T-cell (primary cell): ENCODE results near the gene KRTAP10-3. TPM values are rescaled to one million over a fixed set of nuclear protein-coding genes. Genes with fewer than 3 reads are reported as not detected.
"Not testable (repeated sequence)": the region's sequence is repeated elsewhere in the genome, so short reads cannot be mapped to it uniquely, and the experiment has no call there.

Experiments
- ATAC-seq, 4 experiments: fragments of 200-7000 bp in 3 of 4; fragments of 150-1000 bp in 1 of 4; cut with Tn5 transposase; replicated peaks in 1 of 4; 1 replicate in 3 of 4; 2 replicates in 1 of 4; pipeline ENCODE4 v1.10.0; 2021; ENCODE audit warnings: moderate library complexity in 3 of 4, mild to moderate bottlenecking in 2 of 4, moderate number of reproducible peaks in 1 of 4
- CTCF ChIA-PET, 2 donors: fragments of 300-600 bp; sonication (Branson Sonifier 250); formaldehyde crosslinking; loops; one replicate each; lab custom pipeline; 2022; ENCODE audit warnings: antibody characterized with exemption in 2 of 2; lab: Charles Lee
- POLR2A ChIA-PET, 2 donors: fragments of 300-600 bp; sonication (Branson Sonifier 250); formaldehyde crosslinking; loops; one replicate each; lab custom pipeline; 2022; ENCODE audit warnings: antibody characterized with exemption in 2 of 2; lab: Charles Lee
- DNase-seq, 35 experiments: peaks; one replicate each; pipeline versions ENCODE4 v3.0.0 to v3.0.0-alpha.2; 2013 to 2023
- H3K27ac ChIP-seq: one replicate; pipeline ENCODE4 v1.5.1; 2013; ENCODE audit warnings: low read length
- H3K27me3 ChIP-seq, 2 experiments: replicated peaks in 1 of 2; 1 replicate in 1 of 2; 2 replicates in 1 of 2; pipeline versions ENCODE4 v1.6.1 to v1.7.0; 2013; ENCODE audit warnings: low read length in 1 of 2, mixed read lengths in 1 of 2; ENCODE audit not compliant: control insufficient read depth in 2 of 2, insufficient read depth in 2 of 2; ENCODE audit errors: extremely low read depth in 1 of 2
- H3K36me3 ChIP-seq, 2 donors: 1 replicate in 1 of 2; 2 replicates in 1 of 2; pipeline versions ENCODE4 v1.6.1 to v1.7.0; 2013; ENCODE audit warnings: low read length in 1 of 2; ENCODE audit not compliant: control insufficient read depth in 2 of 2, insufficient read depth in 1 of 2; ENCODE audit errors: extremely low read depth in 1 of 2
- H3K4me1 ChIP-seq, 2 experiments: 1 replicate in 1 of 2; 2 replicates in 1 of 2; pipeline versions ENCODE4 v1.6.1 to v1.7.0; 2013; ENCODE audit warnings: low read length in 2 of 2, mixed read lengths in 1 of 2; ENCODE audit not compliant: insufficient read depth in 2 of 2, control insufficient read depth in 1 of 2; ENCODE audit errors: extremely low read depth in 1 of 2
- H3K4me3 ChIP-seq, 2 donors: 1 replicate in 1 of 2; 2 replicates in 1 of 2; pipeline versions ENCODE4 v1.5.1 to v1.7.0; 2013; ENCODE audit warnings: mild to moderate bottlenecking in 2 of 2, low read length in 1 of 2, moderate library complexity in 1 of 2; ENCODE audit not compliant: control insufficient read depth in 1 of 2; ENCODE audit errors: extremely low read depth in 1 of 2
- H3K9me3 ChIP-seq: 2 replicates; pipeline ENCODE4 v1.7.0; 2013
- H3K27ac Mint-ChIP-seq, 2 donors: one replicate each; pipeline ENCODE4 v1.8.0; 2020 to 2021; ENCODE audit warnings: mild to moderate bottlenecking in 2 of 2, mixed read lengths in 2 of 2
- H3K27me3 Mint-ChIP-seq, 2 donors: one replicate each; pipeline ENCODE4 v1.8.0; 2021 to 2022; ENCODE audit warnings: mixed read lengths in 2 of 2
- H3K36me3 Mint-ChIP-seq: one replicate; pipeline ENCODE4 v1.8.0; 2021; ENCODE audit warnings: mixed read lengths
- H3K4me1 Mint-ChIP-seq, 3 donors: one replicate each; pipeline ENCODE4 v1.8.0; 2020 to 2022; ENCODE audit warnings: mixed read lengths in 3 of 3, mild to moderate bottlenecking in 1 of 3
- H3K4me3 Mint-ChIP-seq, 3 donors: one replicate each; pipeline ENCODE4 v1.8.0; 2020 to 2022; ENCODE audit warnings: mild to moderate bottlenecking in 3 of 3, mixed read lengths in 3 of 3, moderate library complexity in 3 of 3
- H3K9me3 Mint-ChIP-seq, 3 donors: one replicate each; pipeline ENCODE4 v1.8.0; 2020 to 2022; ENCODE audit warnings: mixed read lengths in 3 of 3
- WGBS: methylation state at CpG from one replicate; pipeline ENCODE4 v1.1.5; 2013; ENCODE audit warnings: missing lambda C conversion rate; ENCODE audit not compliant: insufficient coverage; 5-methylcytosine and 5-hydroxymethylcytosine counted together
- total RNA-seq, 35 experiments: library from RNA in 6 of 35; stranded (reverse) in 6 of 35; fragments of 120-200 nt in 1 of 35; gene quantifications; one replicate each; pipeline versions ENCODE4 v1.2.1 to v1.2.4 and lab custom pipeline; 2013 to 2026

KRTAP10-3 gene
- total RNA-seq, 5 donors from 2014 or later (not counting 1 experiment from before 2014, with no cell fraction given), result not detected

GRCh38 chr21:44582055-44582454 lies 23.5 kb upstream of the KRTAP10-3 start:
- Histone ChIP-seq H3K4me1 (peaks cover 0 to 4% of the 10 kb centered on the region in 2 experiments), H3K9me3 (no peaks in the 10 kb centered on the region), H3K36me3 (no peaks in the 10 kb centered on the region), H3K4me3 (no peak overlapping the region), H3K27me3 (peaks cover 0 to 15% of the 10 kb centered on the region in 2 experiments), H3K27ac (no peak overlapping the region)
- ChIA-PET CTCF (no interaction called here), POLR2A (no interaction called here)
- H3K36me3 Mint-ChIP-seq, result no peaks in the 10 kb centered on the region
- H3K27ac Mint-ChIP-seq, result no peak overlapping the region
- peaks cover 8 to 23% (median 16%) of the 10 kb centered on the region in 3 donors for H3K9me3 Mint-ChIP-seq
- 73% methylated on average over 10 of the region's 15 CpGs for WGBS
- no peak overlapping the region for H3K4me3 Mint-ChIP-seq
- peaks cover 20 to 24% (median 22%) of the 10 kb centered on the region in 3 donors for H3K4me1 Mint-ChIP-seq
- DNase-seq (no peak), ATAC-seq (no peak)
- peaks cover 22 to 35% of the 10 kb centered on the region in 2 donors for H3K27me3 Mint-ChIP-seq

DNA sequence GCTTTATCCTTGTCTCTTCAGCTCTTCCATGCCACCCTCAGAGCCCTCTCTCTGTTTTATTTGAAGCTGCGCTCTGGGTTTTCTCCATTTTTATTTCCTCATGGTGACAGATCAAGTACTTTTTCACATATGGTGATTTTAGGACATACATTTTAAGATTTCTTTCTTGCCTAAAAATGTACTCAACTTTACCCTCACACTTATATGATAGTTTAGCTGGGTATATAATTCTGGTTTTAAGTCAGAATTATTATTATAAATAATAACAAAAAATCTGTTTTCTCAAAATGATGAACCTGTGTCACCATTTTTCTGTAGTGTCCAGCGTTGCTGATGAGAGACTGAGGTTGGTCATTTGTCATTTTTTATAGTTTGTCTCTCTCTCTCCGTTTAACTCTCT lies 22.6 kb upstream of the KRTAP10-3 start:
- no peaks in the 10 kb centered on the region for H3K36me3 Mint-ChIP-seq
- peaks cover 18 to 26% of the 10 kb centered on the region in 2 donors for H3K27me3 Mint-ChIP-seq

DNA sequence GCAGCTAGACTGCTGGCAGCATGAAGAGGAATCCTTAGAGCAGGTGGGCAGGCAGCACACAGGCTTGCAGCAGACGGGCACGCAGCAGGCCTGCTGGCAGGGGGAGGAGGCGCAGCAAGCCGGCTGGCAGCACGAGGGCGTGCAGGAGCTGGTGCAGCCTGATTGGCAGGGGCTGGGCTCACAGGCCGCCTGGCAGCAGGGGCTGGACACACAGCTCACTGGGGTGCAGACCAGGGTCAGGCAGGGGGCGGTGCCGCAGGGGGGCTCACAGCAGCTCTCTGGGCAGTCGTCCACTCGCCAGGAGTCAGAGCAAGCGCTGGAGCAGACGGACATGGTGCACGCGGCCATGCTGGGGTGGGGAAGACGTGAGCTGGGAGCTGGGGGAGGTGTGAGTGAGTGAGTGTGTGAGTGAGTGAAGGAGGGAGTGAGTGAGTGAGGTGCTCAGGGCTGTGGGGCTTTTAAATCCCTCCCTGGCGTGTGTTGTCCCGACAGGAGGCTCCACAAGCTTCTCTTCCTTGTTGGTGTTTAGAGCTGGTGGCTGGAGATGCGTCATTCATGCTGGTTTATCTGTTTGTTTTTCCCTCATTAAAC lies 21.7 kb upstream of the KRTAP10-3 start, which contains the start of gene KRTAP10-5:
TSS of gene KRTAP10-5 (minus strand) at position 374 of the 591 bp plus-strand sequence. CDS start at position 348, 26 bp downstream.
- Mint-ChIP-seq H3K27me3 (peaks cover 13 to 23% of the 10 kb centered on the region in 2 donors), H3K4me1 (peaks cover 20 to 28% (median 22%) of the 10 kb centered on the region in 3 donors), H3K4me3 (peak within 1 kb of the TSS in 2 of 3 donors; percentile 33 to 36), H3K9me3 (peaks cover 8 to 29% (median 16%) of the 10 kb centered on the region in 3 donors)
- 72% methylated on average over 17 of the region's 19 CpGs for WGBS
- POLR2A ChIA-PET, ATAC-seq, H3K27me3 ChIP-seq, H3K4me3 ChIP-seq, H3K9me3 ChIP-seq, H3K4me1 ChIP-seq, H3K27ac ChIP-seq, H3K36me3 ChIP-seq, CTCF ChIA-PET, H3K36me3 Mint-ChIP-seq, H3K27ac Mint-ChIP-seq: not testable (repeated sequence)
- DNase-seq, result peak in 3 of 35 experiments; percentile 4 to 24 (median 7)

More for the DNA sequence above, 22.6 kb upstream of the KRTAP10-3 start:
- CTCF ChIA-PET, result no interaction called here
- peaks cover 0 to 11% of the 10 kb centered on the region in 2 experiments for H3K27me3 ChIP-seq
- peaks cover 20 to 24% (median 22%) of the 10 kb centered on the region in 3 donors for H3K4me1 Mint-ChIP-seq
- H3K27ac Mint-ChIP-seq, result no peak overlapping the region
- H3K27ac ChIP-seq, result no peak overlapping the region
- peak overlapping the region in 1 of 3 donors; percentile 15 for H3K4me3 Mint-ChIP-seq
- ATAC-seq (no peak), DNase-seq (no peak)
- no peak overlapping the region for H3K4me3 ChIP-seq
- no peaks in the 10 kb centered on the region for H3K36me3 ChIP-seq
- WGBS, result no CpG with 5 or more reads among the region's 3 CpGs
- H3K9me3 Mint-ChIP-seq, result peaks cover 8 to 29% (median 16%) of the 10 kb centered on the region in 3 donors
- no peaks in the 10 kb centered on the region for H3K9me3 ChIP-seq
- POLR2A ChIA-PET, result no interaction called here
- H3K4me1 ChIP-seq, result peaks cover 0 to 4% of the 10 kb centered on the region in 2 experiments

DNA sequence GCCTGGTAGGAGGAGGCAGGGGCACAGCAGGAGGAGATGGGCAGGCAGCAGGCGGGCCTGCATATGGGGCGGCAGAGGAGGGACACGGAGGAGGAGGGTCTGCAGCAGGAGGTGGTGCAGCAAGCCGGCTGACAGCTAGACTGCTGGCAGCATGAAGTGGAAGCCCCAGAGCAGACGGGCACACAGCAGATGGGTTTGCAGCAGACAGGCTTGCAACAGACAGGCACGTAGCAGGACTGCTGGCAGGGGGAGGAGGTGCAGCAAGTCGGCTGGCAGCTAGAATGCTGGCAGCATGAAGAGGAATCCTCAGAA lies 21.2 kb upstream of the KRTAP10-3 start:
- H3K27me3 Mint-ChIP-seq, result peaks cover 13 to 22% of the 10 kb centered on the region in 2 donors
- H3K4me3 Mint-ChIP-seq, result peak overlapping the region in 1 of 3 donors; percentile 33
- H3K27ac Mint-ChIP-seq, result no peak overlapping the region
- Histone ChIP-seq H3K4me1 (peaks cover 0 to 5% of the 10 kb centered on the region in 2 experiments), H3K27ac (no peak overlapping the region), H3K4me3 (no peak overlapping the region), H3K36me3 (no peaks in the 10 kb centered on the region), H3K9me3 (no peaks in the 10 kb centered on the region), H3K27me3 (peaks cover 0 to 14% of the 10 kb centered on the region in 2 experiments)
- DNase-seq (no peak), ATAC-seq (no peak)
- ChIA-PET POLR2A (no interaction called here), CTCF (no interaction called here)
- no peaks in the 10 kb centered on the region for H3K36me3 Mint-ChIP-seq
- peaks cover 22 to 33% (median 22%) of the 10 kb centered on the region in 3 donors for H3K4me1 Mint-ChIP-seq
- 72% methylated on average over 7 of the region's 7 CpGs for WGBS
- H3K9me3 Mint-ChIP-seq, result peaks cover 8 to 29% (median 16%) of the 10 kb centered on the region in 3 donors

GRCh38 chr21:44579056-44579832 lies 20.6 kb upstream of the KRTAP10-3 start:
- Histone ChIP-seq H3K27me3 (peaks cover 0 to 20% of the 10 kb centered on the region in 2 experiments), H3K9me3 (no peaks in the 10 kb centered on the region), H3K4me3 (no peak overlapping the region), H3K36me3 (no peaks in the 10 kb centered on the region), H3K4me1 (peaks cover 0 to 10% of the 10 kb centered on the region in 2 experiments), H3K27ac (no peak overlapping the region)
- peaks cover 8 to 29% (median 16%) of the 10 kb centered on the region in 3 donors for H3K9me3 Mint-ChIP-seq
- no peak overlapping the region for H3K4me3 Mint-ChIP-seq
- H3K36me3 Mint-ChIP-seq, result no peaks in the 10 kb centered on the region
- DNase-seq, result peak in 2 of 35 experiments; percentile 3 to 17
- peaks cover 19 to 30% (median 19%) of the 10 kb centered on the region in 3 donors for H3K4me1 Mint-ChIP-seq
- 66% methylated on average over 10 of the region's 22 CpGs for WGBS
- H3K27me3 Mint-ChIP-seq, result peaks cover 14 to 19% of the 10 kb centered on the region in 2 donors
- ATAC-seq, result no peak
- POLR2A ChIA-PET, result no interaction called here
- no peak overlapping the region for H3K27ac Mint-ChIP-seq
- CTCF ChIA-PET, result no interaction called here

- Mint-ChIP-seq H3K27ac (peak overlapping the region in 1 of 2 donors; percentile 72), H3K4me1 (peaks cover 12 to 27% (median 12%) of the 10 kb centered on the region in 3 donors), H3K36me3 (no peaks in the 10 kb centered on the region), H3K27me3 (peaks cover 13 to 15% of the 10 kb centered on the region in 2 donors), H3K9me3 (peaks cover 8 to 29% (median 16%) of the 10 kb centered on the region in 3 donors), H3K4me3 (no peak overlapping the region)
- Histone ChIP-seq H3K27ac (no peak overlapping the region), H3K36me3 (no peaks in the 10 kb centered on the region), H3K9me3 (no peaks in the 10 kb centered on the region), H3K4me1 (peaks cover 0 to 7% of the 10 kb centered on the region in 2 experiments), H3K4me3 (no peak overlapping the region), H3K27me3 (peaks cover 0 to 21% of the 10 kb centered on the region in 2 experiments)
- ChIA-PET CTCF (no interaction called here), POLR2A (no interaction called here)
- peak in 1 of 35 experiments; percentile 2 for DNase-seq
- 94% methylated on average over 9 of the region's 17 CpGs for WGBS
- ATAC-seq, result no peak
Measured at GRCh38 chr21:44578371-44579055, 19.9 kb upstream of the KRTAP10-3 start.
